ENCODE measurements around the gene JDP2.

- TF ChIP-seq CTCF (IDR thresholded peaks at IDR 0.05), result no peak
- TF ChIP-seq POLR2A (IDR thresholded peaks at IDR 0.05), result peak in 2 of 3 donors; percentile 40 to 45
These were observed 27.7 kb upstream of the JDP2 start for GRCh38 chr14:75399843-75400775.

Data from body of pancreas (tissue), 4 donors.